Hepatic stellate cell (primary cell): Measurements from ENCODE around the gene MCEMP1.

Source experiments
- DNase-seq: peaks from one replicate; pipeline ENCODE4 v3.0.0; 2011; ENCODE audit warnings: low spot score

MCEMP1 gene

DNA sequence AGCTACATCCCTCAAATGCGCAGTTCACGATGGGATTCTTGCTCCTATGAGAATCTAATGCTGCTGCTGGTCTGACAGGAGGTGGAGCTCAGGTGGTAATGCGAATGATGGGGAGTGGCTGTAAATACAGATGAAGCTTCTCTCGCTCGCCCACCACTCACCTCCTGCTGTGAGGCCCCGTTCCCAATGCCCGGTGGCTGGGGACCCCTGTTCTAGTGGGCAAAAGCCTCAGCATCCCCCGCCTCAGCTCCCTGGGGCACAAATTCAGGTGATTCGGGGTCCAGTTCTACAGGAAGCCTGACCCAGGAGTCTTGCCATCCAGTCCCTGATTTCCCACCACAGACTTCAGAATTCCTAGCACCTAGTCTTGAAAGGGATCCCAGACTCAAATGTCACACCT, 4.4 kb upstream of the MCEMP1 start:
- no peak for DNase-seq

GRCh38 chr19:7674010-7675005, 2.6 kb upstream of the MCEMP1 start:
- DNase-seq: peak; percentile 84

GRCh38 chr19:7676376-7676775, 514 bp upstream of the MCEMP1 start:
- no peak for DNase-seq

DNA sequence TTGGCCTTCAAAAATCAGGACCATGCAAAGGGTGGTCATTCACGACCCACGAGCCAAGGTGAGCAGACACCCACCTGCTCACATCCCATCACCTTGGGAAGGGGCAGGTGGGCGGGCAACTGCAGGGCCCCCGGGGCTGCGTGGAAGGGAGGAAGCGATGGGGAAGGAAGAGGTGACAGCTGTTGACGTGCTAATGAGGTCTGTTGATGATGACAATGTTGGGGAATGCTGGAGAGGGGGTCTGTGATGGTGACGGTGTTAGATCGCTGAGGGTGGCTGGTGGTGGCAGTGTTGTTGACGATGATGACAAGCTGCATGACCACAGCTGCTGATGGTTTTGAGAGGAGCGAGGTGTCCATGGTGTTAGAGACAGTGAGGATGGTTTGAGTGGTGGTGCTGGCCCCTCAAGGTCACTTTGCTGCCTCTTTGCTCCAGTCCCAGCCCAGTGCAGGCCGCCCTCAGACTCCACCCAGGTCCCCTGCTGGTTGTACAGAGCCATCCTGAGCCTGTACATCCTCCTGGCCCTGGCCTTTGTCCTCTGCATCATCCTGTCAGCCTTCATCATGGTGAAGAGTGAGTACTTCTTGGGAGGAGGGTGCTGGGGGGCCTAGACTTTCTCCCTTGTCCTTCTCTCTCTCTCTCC, 900 bp downstream of the MCEMP1 start:
- DNase-seq: no peak

DNA sequence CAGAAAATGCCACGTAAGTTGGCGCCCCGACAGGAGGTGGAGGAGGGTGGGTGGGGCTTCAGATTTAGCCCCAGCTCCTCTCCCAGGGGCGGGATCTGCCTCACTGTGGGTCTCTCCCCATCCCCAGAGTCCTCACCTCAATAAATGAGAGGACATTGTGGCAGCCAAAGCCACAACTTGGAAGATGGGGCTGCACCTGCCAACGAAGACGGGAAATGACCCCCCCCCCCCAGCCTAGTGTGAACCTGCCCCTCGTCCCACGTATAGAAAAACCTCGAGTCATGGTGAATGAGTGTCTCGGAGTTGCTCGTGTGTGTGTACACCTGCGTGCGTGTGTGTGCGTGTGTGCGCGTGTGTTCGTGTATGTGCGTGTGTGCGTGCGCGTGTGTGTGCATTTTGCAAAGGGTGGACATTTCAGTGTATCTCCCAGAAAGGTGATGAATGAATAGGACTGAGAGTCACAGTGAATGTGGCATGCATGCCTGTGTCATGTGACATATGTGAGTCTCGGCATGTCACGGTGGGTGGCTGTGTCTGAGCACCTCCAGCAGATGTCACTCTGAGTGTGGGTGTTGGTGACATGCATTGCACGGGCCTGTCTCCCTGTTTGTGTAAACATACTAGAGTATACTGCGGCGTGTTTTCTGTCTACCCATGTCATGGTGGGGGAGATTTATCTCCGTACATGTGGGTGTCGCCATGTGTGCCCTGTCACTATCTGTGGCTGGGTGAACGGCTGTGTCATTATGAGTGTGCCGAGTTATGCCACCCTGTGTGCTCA, 2.3 kb downstream of the MCEMP1 start:
- DNase-seq: no peak

- DNase-seq: no peak
Measured at GRCh38 chr19:7679771-7680605, 3.1 kb downstream of the MCEMP1 start.

DNA sequence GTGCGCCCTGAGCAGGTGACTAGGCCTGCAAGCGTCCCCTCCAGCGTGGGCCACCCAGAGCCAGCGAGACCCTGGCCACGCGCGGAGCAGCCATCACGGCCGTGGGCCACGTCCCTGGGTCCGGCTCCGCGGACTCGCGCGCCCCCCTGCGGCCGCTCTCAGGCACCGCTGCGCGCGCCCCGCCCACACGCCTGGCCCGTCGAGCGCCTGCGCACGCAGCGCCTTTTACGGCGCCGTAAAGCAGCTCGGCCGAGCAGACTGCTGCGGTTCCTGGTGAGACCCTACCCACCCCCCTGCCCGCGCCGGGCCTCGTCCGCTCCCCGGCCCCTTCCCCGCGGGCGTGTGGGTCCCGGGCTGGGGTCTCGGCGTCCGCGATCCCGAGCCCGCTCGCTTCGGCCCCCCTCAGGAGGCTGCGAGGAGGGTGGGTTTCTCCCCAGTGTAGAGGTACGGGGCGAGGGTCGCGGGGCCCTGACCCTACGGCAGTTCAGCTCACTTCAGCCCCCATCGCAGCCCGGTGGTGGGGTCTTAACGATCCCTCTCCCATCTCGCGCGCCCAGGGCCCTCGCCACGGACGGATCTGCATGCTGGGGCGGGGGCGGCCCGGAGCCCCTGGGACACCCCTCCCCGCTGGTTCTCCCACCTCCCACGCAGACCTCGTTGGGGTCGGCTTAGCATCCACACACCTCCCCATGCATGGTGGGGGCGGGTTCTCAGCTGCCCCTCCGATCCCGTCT, 3.9 kb downstream of the MCEMP1 start, which contains the start of gene TRAPPC5:
Gene TRAPPC5, plus strand, starts transcription at position 228 of the 734 bp plus-strand sequence. CDS start 1,421 bp downstream, outside the sequence.
- DNase-seq: peak; percentile 94

DNA sequence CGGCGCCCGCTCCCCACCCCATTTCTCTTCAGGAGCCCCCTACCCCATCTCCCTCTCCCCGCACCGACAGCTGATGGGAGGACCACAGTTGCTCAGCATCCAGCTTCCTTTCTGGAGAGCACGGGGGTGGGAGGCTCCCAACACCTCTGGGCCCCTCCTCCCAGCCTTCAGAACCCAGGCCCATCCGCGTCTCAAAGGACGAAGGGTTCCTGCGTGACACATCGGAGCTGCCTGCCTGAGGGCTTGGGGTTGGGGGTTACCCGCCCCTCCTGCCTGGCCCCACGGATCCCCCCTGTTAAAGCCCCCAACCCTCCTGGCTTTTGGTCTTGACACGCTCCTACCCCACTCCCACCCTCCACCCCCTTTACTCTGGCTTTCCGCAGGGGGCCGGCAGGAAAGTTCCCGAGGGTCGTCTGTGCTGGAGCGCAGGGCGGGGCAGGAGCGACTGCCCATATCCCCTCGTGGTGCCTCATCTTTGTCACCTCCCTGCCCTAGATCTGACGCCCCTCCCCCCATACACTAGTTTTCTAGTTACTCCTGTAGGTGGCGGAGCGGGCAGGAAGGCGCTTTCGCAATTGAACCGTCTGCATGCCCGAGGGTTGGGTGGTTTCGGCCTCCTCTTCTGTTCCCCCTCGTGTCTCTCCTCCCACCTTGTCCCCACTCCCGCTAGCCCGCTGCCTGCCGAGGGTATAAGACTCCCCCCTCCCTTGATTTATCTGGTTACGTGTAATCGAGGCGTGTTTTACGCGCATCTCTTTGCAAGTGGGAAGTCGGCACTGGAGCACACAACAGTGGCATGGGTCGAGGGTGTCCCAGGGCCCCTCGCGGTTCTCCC, 4.7 kb downstream of the MCEMP1 start:
- peak; percentile 83 for DNase-seq

- DNase-seq: no peak
Measured at GRCh38 chr19:7682175-7682855, 5.4 kb downstream of the MCEMP1 start.

GRCh38 chr19:7685546-7686445, 8.9 kb downstream of the MCEMP1 start:
- no peak for DNase-seq

DNA sequence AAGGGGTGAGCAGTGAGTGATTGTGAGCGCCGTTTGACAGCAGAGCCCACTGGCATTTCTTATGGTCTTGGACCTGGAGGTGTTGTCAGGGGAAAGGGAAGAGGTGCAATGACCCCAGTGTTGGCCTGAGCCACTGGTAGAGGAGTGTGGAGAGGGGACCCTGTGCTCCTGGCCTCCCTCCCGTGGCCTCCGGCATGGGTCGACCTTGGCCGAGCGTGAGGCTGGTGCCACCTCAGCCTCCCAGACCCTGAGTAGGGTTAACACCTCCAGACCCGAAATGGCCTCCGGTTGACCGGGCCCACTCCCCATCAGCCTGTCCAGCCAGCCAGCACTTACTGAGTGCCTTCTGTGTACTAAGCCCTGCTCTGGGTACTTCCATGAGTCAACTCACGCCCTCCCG, 10.3 kb downstream of the MCEMP1 start:
- no peak for DNase-seq

DNA sequence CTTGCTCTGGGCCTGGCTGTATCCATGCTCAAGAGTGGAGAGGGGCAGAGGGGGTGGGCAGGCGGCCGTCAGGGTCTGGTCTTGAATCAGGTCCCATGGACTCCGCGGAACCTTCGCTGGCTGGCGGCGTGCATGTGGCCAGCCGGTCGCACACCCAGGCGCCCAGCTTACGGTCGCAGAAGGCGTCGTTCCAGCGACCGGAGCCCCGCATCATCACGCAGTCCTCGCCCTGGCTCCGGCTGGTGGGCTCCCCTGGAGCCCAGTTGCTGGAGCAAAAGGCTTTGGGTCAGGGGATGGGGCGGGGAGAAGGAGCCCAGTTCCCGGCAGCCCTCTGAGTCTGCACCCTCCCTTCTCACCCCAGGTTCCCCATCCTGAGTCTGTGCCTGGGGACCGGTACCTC, 12.3 kb downstream of the MCEMP1 start:
- no peak for DNase-seq

- DNase-seq: no peak
Measured at GRCh38 chr19:7690779-7691258, 13.9 kb downstream of the MCEMP1 start.

GRCh38 chr19:7691497-7691896, 14.6 kb downstream of the MCEMP1 start:
- no peak for DNase-seq

GRCh38 chr19:7692417-7693088, 15.7 kb downstream of the MCEMP1 start:
- DNase-seq: no peak

DNA sequence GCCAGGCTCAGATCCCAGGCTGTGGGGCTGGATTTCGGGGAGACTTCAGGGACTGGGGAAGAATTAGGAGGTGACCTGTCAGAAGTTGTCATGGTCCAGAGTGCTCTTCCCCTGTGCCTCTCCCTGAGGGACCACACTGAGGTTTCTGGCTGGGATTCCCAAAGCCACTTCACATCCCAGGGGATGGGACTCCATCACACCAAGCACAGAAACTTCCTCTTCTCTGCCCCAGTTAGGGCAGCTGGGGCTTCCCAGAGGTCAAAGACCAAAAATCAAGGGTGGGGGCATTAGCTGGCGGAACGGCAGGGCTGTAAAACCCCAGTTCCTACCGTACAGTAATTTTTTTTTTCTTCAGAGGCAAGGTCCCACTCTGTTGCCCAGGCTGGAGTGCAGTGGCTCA, 17.6 kb downstream of the MCEMP1 start:
- DNase-seq: no peak

GRCh38 chr19:7697721-7698287, 20.9 kb downstream of the MCEMP1 start:
- DNase-seq: no peak
